Cardiac ventricle fibroblast (primary cell): ENCODE data around the gene ZFHX3. TPM values are rescaled to one million over a fixed set of nuclear protein-coding genes. Genes with fewer than 3 reads are reported as not detected.

Experiments
- total RNA-seq: library from RNA; depleted of rRNA; stranded (reverse); fragments of >200 nt; gene quantifications from 2 replicates; pipeline ENCODE4 v1.2.3, GENCODE V29; 2015

ZFHX3 gene
- total RNA-seq: 13.4 and 14.6 TPM in 2 replicates

GRCh38 chr16:73047536-73048291 is at the start of gene ZFHX3:
Gene ZFHX3, minus strand, starts transcription at chr16:73048128. Its CDS starts 87,983 bp downstream, at chr16:72960145.

